Measurements from ENCODE around the gene ZDHHC7.

GRCh38 chr16:84948851-84949610 is 62.3 kb downstream of the ZDHHC7 start:
- TF ChIP-seq, protein P1, sequence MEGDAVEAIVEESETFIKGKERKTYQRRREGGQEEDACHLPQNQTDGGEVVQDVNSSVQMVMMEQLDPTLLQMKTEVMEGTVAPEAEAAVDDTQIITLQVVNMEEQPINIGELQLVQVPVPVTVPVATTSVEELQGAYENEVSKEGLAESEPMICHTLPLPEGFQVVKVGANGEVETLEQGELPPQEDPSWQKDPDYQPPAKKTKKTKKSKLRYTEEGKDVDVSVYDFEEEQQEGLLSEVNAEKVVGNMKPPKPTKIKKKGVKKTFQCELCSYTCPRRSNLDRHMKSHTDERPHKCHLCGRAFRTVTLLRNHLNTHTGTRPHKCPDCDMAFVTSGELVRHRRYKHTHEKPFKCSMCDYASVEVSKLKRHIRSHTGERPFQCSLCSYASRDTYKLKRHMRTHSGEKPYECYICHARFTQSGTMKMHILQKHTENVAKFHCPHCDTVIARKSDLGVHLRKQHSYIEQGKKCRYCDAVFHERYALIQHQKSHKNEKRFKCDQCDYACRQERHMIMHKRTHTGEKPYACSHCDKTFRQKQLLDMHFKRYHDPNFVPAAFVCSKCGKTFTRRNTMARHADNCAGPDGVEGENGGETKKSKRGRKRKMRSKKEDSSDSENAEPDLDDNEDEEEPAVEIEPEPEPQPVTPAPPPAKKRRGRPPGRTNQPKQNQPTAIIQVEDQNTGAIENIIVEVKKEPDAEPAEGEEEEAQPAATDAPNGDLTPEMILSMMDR (IDR thresholded peaks at IDR 0.05): no peak
- TF ChIP-seq POLR2AphosphoS5 (IDR thresholded peaks at IDR 0.05): no peak
- no peak for TF ChIP-seq POLR2A (IDR thresholded peaks at IDR 0.05)

Measured in upper lobe of left lung (tissue), 4 donors.